Ascending aorta (tissue), 2 donors: ENCODE results near the gene ZSWIM1. TPM values are rescaled to one million over a fixed set of nuclear protein-coding genes. Genes with fewer than 3 reads are reported as not detected.
A peak's percentile ranks its signal among the peaks of the same experiment; 100 is the strongest.

Experiments
- DNase-seq, 2 donors: peaks; one replicate each; pipeline ENCODE4 v3.0.0-alpha.2; 2019; ENCODE audit warnings: low spot score in 2 of 2
- H3K27ac ChIP-seq, 2 donors: fragments of 200-600 bp; sonication (generic); one replicate each; pipeline ENCODE4 v1.5.1; 2016 to 2017; ENCODE audit warnings: mild to moderate bottlenecking in 1 of 2
- H3K27me3 ChIP-seq: fragments of 200-600 bp; sonication (generic); one replicate; pipeline ENCODE4 v1.5.1; 2017
- H3K36me3 ChIP-seq, 2 donors: fragments of 200-600 bp; sonication (generic); one replicate each; pipeline ENCODE4 v1.5.1; 2016
- H3K4me1 ChIP-seq, 2 donors: fragments of 200-600 bp; sonication (generic); one replicate each; pipeline ENCODE4 v1.5.1; 2016 to 2017; ENCODE audit warnings: mild to moderate bottlenecking in 1 of 2
- H3K4me3 ChIP-seq, 2 donors: fragments of 200-600 bp; sonication (generic); one replicate each; pipeline ENCODE4 v1.5.1; 2016 to 2017; ENCODE audit warnings: mild to moderate bottlenecking in 1 of 2
- H3K9me3 ChIP-seq, 2 donors: fragments of 200-600 bp; sonication (generic); one replicate each; pipeline ENCODE4 v1.5.1; 2016
- intact Hi-C: fragments of 100-400 bp; cut with DNase I; formaldehyde crosslinking; loops from one replicate; pipeline ENCODE4 v1.15.1; 2023
- total RNA-seq: library from RNA; depleted of rRNA; stranded (reverse); fragments of >200 nt; gene quantifications from one replicate; pipeline ENCODE4 v1.1.0, GENCODE V29; 2016
- TF ChIP-seq, protein P1 (sequence below), 3 experiments: fragments of 200-600 bp in 2 of 3; fragments of 450-650 bp in 1 of 3; sonication (generic) in 2 of 3; IDR thresholded peaks; one replicate each; pipeline ENCODE4 v1.5.1; 2016 to 2019; ENCODE audit warnings: antibody characterized with exemption in 3 of 3, mild to moderate bottlenecking in 1 of 3, moderate library complexity in 1 of 3

Gene ZSWIM1
- total RNA-seq, 1 donor from 2014 or later = 3.5 TPM

DNA sequence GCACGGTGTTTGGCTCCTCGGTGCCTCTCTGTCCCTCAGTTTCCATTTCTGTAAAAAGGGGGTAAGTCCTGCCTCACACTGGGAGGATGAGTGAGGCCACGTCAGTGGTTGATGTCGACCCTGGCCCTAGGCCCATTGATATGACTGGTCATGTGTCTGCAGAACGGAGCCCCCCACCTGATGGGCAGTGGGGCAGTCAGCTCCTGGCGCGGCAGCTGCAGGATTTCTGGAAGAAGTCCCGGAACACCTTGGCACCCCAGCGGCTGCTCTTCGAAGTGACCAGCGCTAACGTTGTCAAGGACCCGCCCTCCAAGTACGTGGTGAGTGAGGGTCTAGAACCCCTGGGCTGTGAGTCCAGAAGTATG lies 46.2 kb upstream of the ZSWIM1 start:
- peaks cover 23 to 30% of the 10 kb centered on the region in 2 donors for H3K4me1 ChIP-seq
- peaks cover 6 to 7% of the 10 kb centered on the region in 2 donors for H3K36me3 ChIP-seq
- TF ChIP-seq, protein P1, sequence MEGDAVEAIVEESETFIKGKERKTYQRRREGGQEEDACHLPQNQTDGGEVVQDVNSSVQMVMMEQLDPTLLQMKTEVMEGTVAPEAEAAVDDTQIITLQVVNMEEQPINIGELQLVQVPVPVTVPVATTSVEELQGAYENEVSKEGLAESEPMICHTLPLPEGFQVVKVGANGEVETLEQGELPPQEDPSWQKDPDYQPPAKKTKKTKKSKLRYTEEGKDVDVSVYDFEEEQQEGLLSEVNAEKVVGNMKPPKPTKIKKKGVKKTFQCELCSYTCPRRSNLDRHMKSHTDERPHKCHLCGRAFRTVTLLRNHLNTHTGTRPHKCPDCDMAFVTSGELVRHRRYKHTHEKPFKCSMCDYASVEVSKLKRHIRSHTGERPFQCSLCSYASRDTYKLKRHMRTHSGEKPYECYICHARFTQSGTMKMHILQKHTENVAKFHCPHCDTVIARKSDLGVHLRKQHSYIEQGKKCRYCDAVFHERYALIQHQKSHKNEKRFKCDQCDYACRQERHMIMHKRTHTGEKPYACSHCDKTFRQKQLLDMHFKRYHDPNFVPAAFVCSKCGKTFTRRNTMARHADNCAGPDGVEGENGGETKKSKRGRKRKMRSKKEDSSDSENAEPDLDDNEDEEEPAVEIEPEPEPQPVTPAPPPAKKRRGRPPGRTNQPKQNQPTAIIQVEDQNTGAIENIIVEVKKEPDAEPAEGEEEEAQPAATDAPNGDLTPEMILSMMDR (IDR thresholded peaks at IDR 0.05) = no peak
- no peaks in the 10 kb centered on the region for H3K9me3 ChIP-seq
- peak overlapping the region; percentile 96 to 97 for H3K27ac ChIP-seq
- peak overlapping the region; percentile 60 to 92 for H3K4me3 ChIP-seq
- DNase-seq = peak in 1 of 2 donors; percentile 68
- intact Hi-C loops = loop anchor here (1.0 to 2.0 kb wide), 4 partner anchors 22 to 56 kb away; partner anchors contain the start of genes ACOT8, CTSA, NEURL2 and UBE2C
- H3K27me3 ChIP-seq = no peaks in the 10 kb centered on the region

DNA sequence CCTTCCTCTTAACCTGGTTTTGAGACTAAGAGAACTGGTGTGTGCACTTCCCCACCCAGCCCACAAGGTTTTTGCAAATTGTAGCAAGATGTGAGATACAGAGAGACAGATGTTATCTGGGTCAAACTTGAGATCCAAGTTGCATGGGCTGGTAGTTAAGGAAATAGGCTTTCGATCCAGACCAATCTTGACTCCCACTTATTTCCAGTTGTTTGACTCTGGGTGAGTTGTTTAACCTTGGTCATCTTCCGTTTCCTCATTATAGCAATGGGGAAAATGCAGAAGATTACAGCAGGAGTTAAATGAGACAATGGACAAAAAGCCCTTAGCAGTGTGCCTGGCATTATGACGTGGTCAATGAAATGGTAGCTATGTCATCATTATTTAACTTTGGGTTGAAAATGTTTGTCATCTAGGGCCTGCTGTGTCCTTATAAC lies 45.7 kb upstream of the ZSWIM1 start:
- TF ChIP-seq, protein P1 (IDR thresholded peaks at IDR 0.05) = no peak
- Histone ChIP-seq H3K4me3 (peak overlapping the region; percentile 60 to 92), H3K27me3 (no peaks in the 10 kb centered on the region), H3K4me1 (peaks cover 23 to 30% of the 10 kb centered on the region in 2 donors), H3K27ac (peak overlapping the region; percentile 96 to 97), H3K36me3 (peaks cover 12% of the 10 kb centered on the region in 2 donors), H3K9me3 (no peaks in the 10 kb centered on the region)
- intact Hi-C loops = loop anchor here (2.0 kb wide), 2 partner anchors 21 to 55 kb away; partner anchors contain the start of genes ACOT8, CTSA, NEURL2 and ZSWIM3
- DNase-seq = no peak

DNA sequence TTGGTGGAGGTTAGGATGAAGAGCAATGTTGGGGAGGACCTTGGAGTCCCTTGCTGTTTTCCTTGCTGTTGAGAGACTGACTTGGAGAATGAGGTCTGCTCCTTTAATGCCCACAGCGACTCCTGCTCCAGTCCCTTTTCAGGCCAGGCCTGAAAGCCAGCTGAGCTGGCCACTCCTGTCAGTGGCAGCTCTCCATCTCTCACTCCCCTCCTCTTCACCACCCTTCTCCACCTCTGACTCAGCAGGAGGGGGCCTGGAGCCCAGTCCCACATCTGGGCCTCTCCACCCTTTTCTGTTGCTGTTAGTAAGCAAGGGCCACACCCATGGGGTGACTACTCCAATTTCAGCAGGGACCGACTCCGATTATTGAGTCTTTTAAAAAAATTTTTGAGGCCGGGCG lies 45.2 kb upstream of the ZSWIM1 start:
- Histone ChIP-seq H3K27me3 (no peaks in the 10 kb centered on the region), H3K4me3 (peak overlapping the region; percentile 60 to 92), H3K9me3 (no peaks in the 10 kb centered on the region), H3K4me1 (peaks cover 23 to 31% of the 10 kb centered on the region in 2 donors), H3K27ac (peak overlapping the region; percentile 96 to 97), H3K36me3 (peaks cover 17% of the 10 kb centered on the region in 2 donors)
- TF ChIP-seq, protein P1 (IDR thresholded peaks at IDR 0.05) = no peak
- peak in 1 of 2 donors; percentile 85 for DNase-seq
- intact Hi-C loops = loop anchor here (1.0 to 2.0 kb wide), 3 partner anchors 21 to 55 kb away; partner anchors contain the start of genes ACOT8, CTSA, NEURL2 and ZSWIM3

DNA sequence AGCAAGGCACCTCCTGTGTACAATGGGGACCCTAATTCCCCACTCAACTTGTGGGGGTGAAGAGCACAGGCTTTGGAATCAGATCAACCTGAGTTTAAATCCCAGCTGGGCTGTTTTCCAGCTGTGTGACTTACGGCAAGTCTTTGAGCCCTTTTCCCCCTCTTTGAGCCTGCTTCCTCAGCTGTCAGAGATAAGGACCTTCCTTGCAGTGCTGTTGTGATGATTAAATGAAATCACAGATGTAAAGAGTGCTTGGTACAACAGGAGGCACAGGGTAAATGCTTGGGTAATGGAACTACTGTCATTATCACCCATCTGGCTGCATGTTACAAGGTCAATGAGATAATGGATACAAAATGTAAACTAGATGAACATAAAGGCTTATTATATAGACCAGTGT lies 44.2 kb upstream of the ZSWIM1 start:
- Histone ChIP-seq H3K36me3 (peaks cover 25 to 27% of the 10 kb centered on the region in 2 donors), H3K27me3 (no peaks in the 10 kb centered on the region), H3K4me1 (peaks cover 23 to 36% of the 10 kb centered on the region in 2 donors), H3K9me3 (no peaks in the 10 kb centered on the region), H3K4me3 (peak overlapping the region in 1 of 2 donors; percentile 92), H3K27ac (peak overlapping the region; percentile 44 to 96)
- no peak for DNase-seq
- TF ChIP-seq, protein P1 (IDR thresholded peaks at IDR 0.05) = no peak
- intact Hi-C loops = loop anchor here (1.0 kb wide), 1 partner anchor 38 kb away; no protein-coding TSS in a partner anchor

DNA sequence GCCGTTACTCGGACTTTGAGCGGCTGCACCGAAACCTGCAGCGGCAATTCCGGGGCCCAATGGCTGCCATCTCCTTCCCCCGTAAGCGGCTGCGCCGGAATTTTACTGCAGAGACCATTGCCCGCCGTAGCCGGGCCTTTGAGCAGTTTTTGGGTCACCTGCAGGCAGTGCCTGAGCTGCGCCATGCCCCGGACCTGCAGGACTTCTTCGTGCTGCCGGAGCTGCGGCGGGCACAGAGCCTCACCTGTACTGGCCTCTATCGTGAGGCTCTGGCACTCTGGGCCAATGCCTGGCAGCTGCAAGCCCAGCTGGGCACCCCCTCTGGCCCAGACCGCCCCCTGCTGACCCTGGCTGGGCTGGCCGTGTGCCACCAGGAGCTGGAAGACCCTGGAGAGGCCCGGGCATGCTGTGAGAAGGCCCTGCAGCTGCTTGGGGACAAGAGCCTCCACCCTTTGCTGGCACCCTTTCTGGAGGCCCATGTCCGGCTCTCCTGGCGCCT lies 40.3 kb upstream of the ZSWIM1 start:
- Histone ChIP-seq H3K36me3 (peaks cover 41 to 55% of the 10 kb centered on the region in 2 donors), H3K27me3 (no peaks in the 10 kb centered on the region), H3K9me3 (no peaks in the 10 kb centered on the region), H3K27ac (peak overlapping the region in 1 of 2 donors; percentile 27), H3K4me3 (no peak overlapping the region), H3K4me1 (peaks cover 5 to 16% of the 10 kb centered on the region in 2 donors)
- intact Hi-C loops = no loop called here
- TF ChIP-seq, protein P1 (IDR thresholded peaks at IDR 0.05) = no peak
- no peak for DNase-seq
